Naive B cell (primary cell): ENCODE measurements around the gene OCIAD2. TPM values are rescaled to one million over a fixed set of nuclear protein-coding genes. Genes with fewer than 3 reads are reported as not detected.
"Not testable (repeated sequence)": the region's sequence is repeated elsewhere in the genome, so short reads cannot be mapped to it uniquely, and the experiment has no call there.

Experiments
- ATAC-seq, 2 donors: fragments of 150-1000 bp; cut with Tn5 transposase; 2 replicates each; pipeline ENCODE4 v1.10.0; 2021; ENCODE audit warnings: low read depth in 2 of 2, mild to moderate bottlenecking in 2 of 2, moderate library complexity in 2 of 2
- DNase-seq: peaks from one replicate; pipeline ENCODE4 v3.0.0; 2022
- H3K27ac Mint-ChIP-seq, 6 donors: one replicate each; pipeline ENCODE4 v1.8.0; 2020 to 2022; ENCODE audit warnings: mild to moderate bottlenecking in 6 of 6, mixed read lengths in 6 of 6, moderate library complexity in 5 of 6, inconsistent platforms in 2 of 6
- H3K27me3 Mint-ChIP-seq, 3 donors: one replicate each; pipeline ENCODE4 v1.8.0; 2021 to 2022; ENCODE audit warnings: mixed read lengths in 3 of 3, mild to moderate bottlenecking in 1 of 3
- H3K36me3 Mint-ChIP-seq, 2 donors: one replicate each; pipeline ENCODE4 v1.8.0; 2020 to 2022; ENCODE audit warnings: mixed read lengths in 2 of 2, inconsistent platforms in 1 of 2, mild to moderate bottlenecking in 1 of 2
- H3K4me1 Mint-ChIP-seq, 3 donors: one replicate each; pipeline ENCODE4 v1.8.0; 2020 to 2022; ENCODE audit warnings: mixed read lengths in 3 of 3, inconsistent platforms in 1 of 3, mild to moderate bottlenecking in 1 of 3, moderate library complexity in 1 of 3
- H3K4me3 Mint-ChIP-seq, 8 donors: one replicate each; pipeline ENCODE4 v1.8.0; 2020 to 2022; ENCODE audit warnings: mild to moderate bottlenecking in 8 of 8, mixed read lengths in 8 of 8, moderate library complexity in 8 of 8, inconsistent platforms in 2 of 8
- H3K9me3 Mint-ChIP-seq, 7 donors: one replicate each; pipeline ENCODE4 v1.8.0; 2020 to 2022; ENCODE audit warnings: mixed read lengths in 7 of 7, mild to moderate bottlenecking in 5 of 7, inconsistent platforms in 2 of 7, moderate library complexity in 1 of 7
- polyA plus RNA-seq, 6 donors: library from polyadenylated mRNA; unstranded; fragments of 300-500 nt; fragmentation: Illumina TruSeq; gene quantifications; one replicate each; pipeline ENCODE4 v1.2.3, GENCODE V29; 2021; ENCODE audit warnings: low read depth in 6 of 6

Gene OCIAD2
- polyA plus RNA-seq, 6 donors from 2014 or later, result 156 to 182 (median 166) TPM

DNA sequence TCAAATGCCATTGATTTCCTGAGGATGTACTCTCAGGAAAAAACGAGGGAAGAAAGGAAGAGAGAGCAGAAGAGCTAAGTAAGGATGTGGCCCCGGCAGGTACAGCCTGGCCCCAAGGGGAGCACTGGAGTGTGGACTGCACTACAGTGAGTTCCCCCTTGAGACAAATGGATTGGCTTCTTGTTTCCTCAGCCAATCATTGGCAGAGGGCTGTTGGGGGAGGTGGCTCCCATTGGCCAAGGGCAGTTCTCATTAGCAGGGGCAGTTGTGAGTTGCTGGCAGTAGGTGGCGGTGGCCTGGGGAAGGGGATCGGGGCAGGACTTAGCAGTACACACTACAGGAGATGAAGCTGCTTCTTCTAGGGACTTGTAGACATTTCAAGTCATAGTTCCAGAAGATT, 24.1 kb upstream of the OCIAD2 start:
- H3K27me3 Mint-ChIP-seq, result peaks cover 0 to 12% (median 8%) of the 10 kb centered on the region in 3 donors
- DNase-seq (no peak), ATAC-seq (no peak)
- peak overlapping the region in 1 of 6 donors; percentile 65 for H3K27ac Mint-ChIP-seq
- no peaks in the 10 kb centered on the region for H3K4me1 Mint-ChIP-seq
- peaks cover 3 to 20% (median 5%) of the 10 kb centered on the region in 7 donors for H3K9me3 Mint-ChIP-seq
- H3K36me3 Mint-ChIP-seq, result peaks cover 5 to 7% of the 10 kb centered on the region in 2 donors
- no peak overlapping the region for H3K4me3 Mint-ChIP-seq

DNA sequence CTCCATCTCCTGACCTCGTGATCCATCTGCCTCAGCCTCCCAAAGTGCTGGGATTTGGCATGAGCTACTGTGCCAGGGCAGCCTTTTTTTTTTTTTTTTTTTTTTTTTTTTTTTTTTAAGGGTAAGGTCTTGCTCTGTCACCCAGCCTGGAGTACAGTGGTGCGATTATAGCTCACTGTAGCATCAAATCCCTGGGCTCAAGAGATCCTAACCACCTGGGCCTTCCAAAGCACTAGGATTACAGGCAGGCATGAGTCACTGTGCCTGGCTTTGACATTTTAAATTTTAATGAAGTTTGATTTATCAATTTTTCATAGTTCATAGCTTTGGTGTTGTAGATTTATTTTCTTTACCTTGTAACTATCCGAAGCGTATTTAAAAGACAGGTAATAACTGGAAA, 17.8 kb upstream of the OCIAD2 start:
- Mint-ChIP-seq H3K4me1 (no peaks in the 10 kb centered on the region), H3K9me3 (peaks cover 0 to 9% (median 5%) of the 10 kb centered on the region in 7 donors), H3K27me3 (peaks cover 8 to 11% (median 10%) of the 10 kb centered on the region in 3 donors), H3K36me3 (peaks cover 0 to 2% of the 10 kb centered on the region in 2 donors), H3K27ac (no peak overlapping the region), H3K4me3 (no peak overlapping the region)
- no peak for DNase-seq
- no peak for ATAC-seq

DNA sequence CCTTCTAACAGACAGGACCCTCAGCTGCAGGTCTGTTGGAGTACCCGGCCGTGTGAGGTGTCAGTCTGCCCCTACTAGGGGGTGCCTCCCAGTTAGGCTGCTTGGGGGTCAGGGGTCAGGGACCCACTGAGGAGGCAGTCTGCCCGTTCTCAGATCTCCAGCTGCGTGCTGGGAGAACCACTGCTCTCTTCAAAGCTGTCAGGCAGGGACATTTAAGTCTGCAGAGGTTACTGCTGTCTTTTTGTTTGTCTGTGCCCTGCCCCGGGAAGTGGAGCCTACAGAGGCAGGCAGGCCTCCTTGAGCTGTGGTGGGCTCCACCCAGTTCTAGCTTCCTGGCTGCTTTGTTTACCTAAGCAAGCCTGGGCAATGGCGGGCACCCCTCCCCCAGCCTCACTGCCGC, 16.5 kb upstream of the OCIAD2 start:
- H3K4me3 Mint-ChIP-seq, H3K36me3 Mint-ChIP-seq, H3K4me1 Mint-ChIP-seq, ATAC-seq, H3K27ac Mint-ChIP-seq, DNase-seq, H3K9me3 Mint-ChIP-seq: not testable (repeated sequence)
- H3K27me3 Mint-ChIP-seq, result peaks cover 7 to 11% (median 10%) of the 10 kb centered on the region in 3 donors

DNA sequence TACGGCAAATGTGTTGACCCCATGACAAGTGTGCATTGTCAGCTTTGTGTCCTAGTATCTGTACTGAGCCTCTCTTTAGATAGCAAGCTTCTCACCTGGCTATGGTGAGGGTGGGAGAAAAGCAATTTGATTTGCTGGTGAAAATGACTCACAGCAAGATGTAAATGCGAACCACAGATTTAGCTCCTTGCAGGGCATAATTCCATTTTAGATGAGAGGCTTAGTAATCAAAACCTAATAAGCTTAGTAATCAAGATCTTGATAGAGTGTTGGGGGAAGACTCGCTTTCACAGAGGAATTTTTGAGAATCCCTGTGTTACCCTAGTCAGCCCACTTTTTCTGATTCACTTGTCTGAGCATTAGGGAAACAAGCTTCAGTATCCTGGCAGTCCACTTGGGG, 7.7 kb upstream of the OCIAD2 start:
- H3K4me1 Mint-ChIP-seq, result no peaks in the 10 kb centered on the region

DNA sequence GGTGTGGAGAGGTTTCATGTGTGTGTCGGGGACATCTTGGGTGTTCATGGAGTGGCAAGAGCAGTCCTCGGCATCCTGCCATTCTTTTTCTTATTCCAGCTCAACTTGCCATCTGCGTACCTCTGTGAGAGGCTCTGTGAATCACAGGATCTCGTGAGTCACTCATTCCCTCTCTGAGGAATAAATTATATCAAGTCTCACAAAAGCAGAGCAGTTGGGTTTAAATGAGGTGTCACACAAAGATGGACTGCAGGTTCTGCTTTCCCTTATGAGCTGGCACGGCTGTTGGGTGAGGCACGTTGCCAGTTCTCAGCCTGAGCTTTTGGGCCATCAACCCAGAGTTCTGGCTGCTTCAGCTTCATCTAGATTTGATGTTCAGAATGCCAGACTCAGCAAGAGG, 6.8 kb upstream of the OCIAD2 start:
- H3K4me3 Mint-ChIP-seq, result no peak overlapping the region
- no peak for DNase-seq
- no peaks in the 10 kb centered on the region for H3K36me3 Mint-ChIP-seq
- H3K27ac Mint-ChIP-seq, result no peak overlapping the region
- peaks cover 0 to 3% (median 2%) of the 10 kb centered on the region in 3 donors for H3K4me1 Mint-ChIP-seq
- H3K27me3 Mint-ChIP-seq, result peaks cover 6 to 14% (median 8%) of the 10 kb centered on the region in 3 donors
- H3K9me3 Mint-ChIP-seq, result no peaks in the 10 kb centered on the region
- no peak for ATAC-seq

More for the DNA sequence above, 7.7 kb upstream of the OCIAD2 start:
- Mint-ChIP-seq H3K27ac (no peak overlapping the region), H3K36me3 (no peaks in the 10 kb centered on the region), H3K4me3 (no peak overlapping the region), H3K27me3 (peaks cover 6 to 14% (median 8%) of the 10 kb centered on the region in 3 donors), H3K9me3 (no peaks in the 10 kb centered on the region)
- ATAC-seq (no peak), DNase-seq (no peak)

DNA sequence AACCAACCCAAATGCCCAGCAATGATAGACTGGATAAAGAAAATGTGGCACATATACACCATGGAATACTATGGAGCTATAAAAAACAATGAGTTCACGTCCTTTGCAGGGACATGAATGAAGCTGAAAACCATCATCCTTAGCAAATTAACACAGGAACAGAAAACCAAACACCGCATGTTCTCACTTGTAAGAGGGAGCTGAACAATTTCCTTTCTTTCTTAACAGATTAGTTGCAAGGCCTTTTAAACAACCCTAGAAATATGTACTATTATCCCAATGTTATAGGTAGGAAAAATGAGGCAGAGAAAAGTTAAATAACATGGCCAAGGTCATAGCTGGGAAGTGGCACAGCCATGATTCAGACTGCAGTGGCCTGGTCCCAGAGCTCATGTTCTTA, 5.8 kb upstream of the OCIAD2 start:
- no peaks in the 10 kb centered on the region for H3K9me3 Mint-ChIP-seq
- H3K4me3 Mint-ChIP-seq, result no peak overlapping the region
- peaks cover 6 to 14% (median 8%) of the 10 kb centered on the region in 3 donors for H3K27me3 Mint-ChIP-seq
- H3K36me3 Mint-ChIP-seq, result no peaks in the 10 kb centered on the region
- H3K27ac Mint-ChIP-seq, result no peak overlapping the region
- ATAC-seq, result no peak
- DNase-seq, result no peak
- peaks cover under 1 to 6% (median 4%) of the 10 kb centered on the region in 3 donors for H3K4me1 Mint-ChIP-seq

DNA sequence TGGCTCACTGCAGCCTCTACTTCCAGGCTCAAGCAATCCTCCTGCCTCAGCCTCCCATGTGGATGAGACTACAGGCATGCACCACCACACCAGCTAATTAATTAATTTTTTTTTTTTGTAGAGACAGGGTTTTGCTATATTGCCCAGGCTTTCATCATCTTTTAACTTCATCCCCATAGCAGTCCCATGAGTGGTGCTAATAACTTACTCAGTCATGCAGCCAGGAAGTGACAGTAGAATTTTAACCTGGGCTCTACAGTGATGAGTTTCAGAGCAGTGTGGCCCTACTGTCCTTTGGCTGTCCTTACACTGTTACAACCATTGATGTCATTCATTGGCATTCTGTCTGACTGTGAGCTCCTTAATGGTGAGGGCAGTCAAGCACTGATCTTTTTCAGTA, 3.9 kb upstream of the OCIAD2 start:
- peaks cover 5 to 8% (median 6%) of the 10 kb centered on the region in 3 donors for H3K27me3 Mint-ChIP-seq
- H3K4me1 Mint-ChIP-seq, result peaks cover 14 to 22% (median 17%) of the 10 kb centered on the region in 3 donors
- no peak overlapping the region for H3K4me3 Mint-ChIP-seq
- DNase-seq (no peak), ATAC-seq (no peak)
- no peak overlapping the region for H3K27ac Mint-ChIP-seq
- peaks cover 0 to 8% of the 10 kb centered on the region in 2 donors for H3K36me3 Mint-ChIP-seq
- H3K9me3 Mint-ChIP-seq, result no peaks in the 10 kb centered on the region

DNA sequence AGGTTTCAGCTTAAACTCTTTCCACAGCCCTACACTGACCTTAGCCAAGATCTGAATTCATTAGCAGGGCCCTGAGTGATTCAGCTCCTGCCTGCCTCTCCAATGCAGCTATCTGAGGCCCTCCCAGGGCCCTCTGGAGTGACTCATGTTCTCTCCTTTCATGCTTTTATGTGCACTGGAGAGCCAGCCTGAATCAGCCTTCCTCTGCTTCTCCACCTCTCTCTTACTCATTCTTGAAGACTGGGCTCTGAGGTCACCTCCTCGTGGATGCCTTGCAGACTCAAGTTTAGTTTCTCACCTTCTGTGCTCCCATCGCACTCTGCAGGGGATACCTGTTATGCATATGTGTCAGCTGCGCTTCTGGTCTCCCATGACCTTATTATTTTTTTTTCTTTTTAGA, 3.1 kb upstream of the OCIAD2 start:
- ATAC-seq, result no peak
- H3K4me1 Mint-ChIP-seq, result peaks cover 22 to 30% (median 25%) of the 10 kb centered on the region in 3 donors
- peaks cover 0 to 8% of the 10 kb centered on the region in 2 donors for H3K36me3 Mint-ChIP-seq
- H3K27ac Mint-ChIP-seq, result no peak overlapping the region
- no peaks in the 10 kb centered on the region for H3K9me3 Mint-ChIP-seq
- no peak overlapping the region for H3K4me3 Mint-ChIP-seq
- DNase-seq, result no peak
- H3K27me3 Mint-ChIP-seq, result peaks cover 5 to 8% (median 6%) of the 10 kb centered on the region in 3 donors

DNA sequence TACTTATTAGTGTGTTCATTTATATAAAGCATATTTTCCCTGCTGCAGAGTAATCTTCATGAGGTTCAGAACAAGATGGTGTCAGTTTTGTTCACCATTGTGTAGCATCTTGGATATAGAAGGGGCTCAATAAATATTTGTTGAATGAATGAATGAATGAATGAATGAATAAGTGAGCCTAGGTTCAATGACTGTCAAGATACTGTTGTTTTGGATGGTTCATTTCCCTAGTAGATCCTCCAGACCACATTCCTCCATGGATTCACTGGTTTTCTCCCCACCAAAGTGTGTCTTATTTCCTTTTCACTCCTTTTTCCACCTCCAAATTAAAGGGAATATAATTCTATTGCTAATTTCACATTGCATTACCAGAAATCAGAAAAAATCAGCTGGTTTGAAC, 2.1 kb upstream of the OCIAD2 start:
- Mint-ChIP-seq H3K4me1 (peaks cover 26 to 35% (median 28%) of the 10 kb centered on the region in 3 donors), H3K27me3 (peaks cover 5 to 8% (median 6%) of the 10 kb centered on the region in 3 donors), H3K27ac (peak overlapping the region in 3 of 6 donors; percentile 56 to 85 (median 83)), H3K9me3 (no peaks in the 10 kb centered on the region), H3K4me3 (peak overlapping the region in 3 of 8 donors; percentile 12 to 72 (median 71)), H3K36me3 (peaks cover 0 to 8% of the 10 kb centered on the region in 2 donors)
- ATAC-seq (no peak), DNase-seq (no peak)

DNA sequence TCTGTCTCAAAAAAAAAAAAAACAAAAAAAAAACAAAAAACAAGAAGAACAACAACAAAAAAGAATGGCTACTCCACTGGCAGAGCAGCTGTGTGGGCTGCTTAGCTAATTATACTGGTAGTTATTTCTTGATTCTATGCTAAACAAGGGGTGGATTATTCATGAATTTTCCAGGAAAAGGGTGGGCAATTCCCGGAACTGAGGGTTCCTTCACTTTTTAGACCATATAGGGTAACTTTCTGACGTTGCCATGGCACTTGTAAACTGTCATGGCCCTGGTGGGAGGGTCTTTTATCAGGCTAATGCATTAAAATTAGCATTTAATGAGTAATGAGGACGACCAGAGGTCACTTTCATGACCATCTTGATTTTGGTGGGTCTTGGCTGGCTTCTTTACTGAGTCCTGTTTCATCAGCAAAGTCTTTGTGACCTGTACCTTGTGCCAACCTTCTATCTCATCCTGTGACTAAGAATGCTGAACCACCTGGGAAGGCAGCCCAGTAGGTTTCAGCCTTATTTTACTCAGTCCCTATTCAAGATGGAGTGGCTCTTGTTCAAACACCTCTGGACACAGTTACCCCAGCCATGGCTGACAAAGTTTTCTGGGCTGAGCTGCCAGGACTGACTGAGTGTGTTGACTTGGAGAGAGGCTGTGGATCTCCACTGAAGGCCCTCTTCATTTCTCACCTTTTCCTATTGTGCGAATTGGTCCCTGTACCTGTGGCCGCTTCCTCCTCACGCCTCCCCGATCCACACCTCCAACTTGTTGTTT, 1.3 kb upstream of the OCIAD2 start:
- Mint-ChIP-seq H3K27ac (peak overlapping the region in 4 of 6 donors; percentile 56 to 97 (median 84)), H3K36me3 (peaks cover 0 to 11% of the 10 kb centered on the region in 2 donors), H3K9me3 (no peaks in the 10 kb centered on the region), H3K4me3 (peak overlapping the region in 7 of 8 donors; percentile 12 to 94 (median 59)), H3K27me3 (peaks cover 5 to 6% (median 6%) of the 10 kb centered on the region in 3 donors), H3K4me1 (peaks cover 26 to 35% (median 30%) of the 10 kb centered on the region in 3 donors)
- DNase-seq (no peak), ATAC-seq (no peak)

DNA sequence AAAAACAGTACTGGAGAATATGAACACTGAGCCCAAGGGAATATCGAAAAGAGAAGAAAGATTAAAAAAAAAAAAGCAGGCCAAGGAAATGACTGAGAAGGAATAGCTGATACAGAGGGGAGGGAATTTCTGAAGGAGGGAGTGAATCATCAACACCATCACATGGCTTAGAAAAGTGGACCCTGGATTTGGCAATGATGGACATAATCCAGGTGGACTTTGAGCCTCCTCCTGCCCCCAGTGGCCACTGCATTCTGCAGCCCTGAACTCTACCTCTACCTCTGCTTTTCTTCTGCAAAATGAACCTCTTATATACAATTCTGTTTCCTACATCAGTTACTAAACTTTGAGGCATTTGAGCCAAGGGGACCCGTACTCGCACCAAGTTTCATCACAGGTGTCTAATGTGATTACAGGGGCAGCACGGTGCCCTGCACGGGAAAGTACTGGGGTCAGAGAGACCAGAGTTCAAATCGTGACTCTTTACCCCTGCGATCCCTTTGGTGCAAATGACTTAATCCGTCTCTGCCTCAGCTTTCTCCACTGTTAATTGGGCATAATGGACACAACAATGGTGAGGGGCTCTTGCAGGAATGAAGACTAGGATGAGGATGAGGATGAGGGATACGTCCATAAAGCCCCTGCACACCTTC, 1.1 kb downstream of the OCIAD2 start:
- Mint-ChIP-seq H3K27me3 (no peaks in the 10 kb centered on the region), H3K9me3 (no peaks in the 10 kb centered on the region), H3K4me1 (peaks cover 35 to 36% (median 35%) of the 10 kb centered on the region in 3 donors), H3K36me3 (peaks cover 4 to 22% of the 10 kb centered on the region in 2 donors), H3K4me3 (peak overlapping the region; percentile 86 to 96 (median 90)), H3K27ac (peak overlapping the region; percentile 7 to 93 (median 90))
- no peak for DNase-seq
- no peak for ATAC-seq

DNA sequence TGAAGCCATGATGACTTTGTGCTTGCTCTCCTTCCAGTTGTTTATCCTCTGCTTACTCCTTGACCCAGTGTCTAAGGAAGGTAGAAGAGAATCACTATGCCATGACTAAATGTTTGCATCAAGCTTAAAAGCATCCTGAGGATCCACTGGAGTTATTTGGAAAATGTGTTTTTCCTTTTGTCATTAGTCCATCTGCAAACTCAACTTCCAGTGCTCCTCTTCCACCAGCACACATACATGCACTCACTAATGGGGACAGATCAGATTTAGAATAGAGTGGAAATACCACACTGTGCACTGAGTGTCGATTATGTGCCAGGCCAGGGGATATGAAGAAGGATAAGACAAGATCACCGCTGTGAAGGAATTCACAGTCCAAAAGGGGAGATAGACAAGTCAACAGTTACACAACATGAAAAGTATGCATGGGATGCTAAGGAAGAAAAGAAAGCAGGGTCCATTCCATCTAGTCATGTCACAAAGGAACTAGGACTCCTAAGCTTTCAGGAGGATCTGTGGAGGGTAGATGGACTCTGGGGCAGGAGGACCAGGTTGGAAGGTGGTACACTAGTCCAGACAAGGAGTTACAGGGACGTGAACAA, 1.9 kb downstream of the OCIAD2 start:
- no peaks in the 10 kb centered on the region for H3K27me3 Mint-ChIP-seq
- peaks cover 7 to 22% of the 10 kb centered on the region in 2 donors for H3K36me3 Mint-ChIP-seq
- ATAC-seq (no peak), DNase-seq (no peak)
- H3K27ac Mint-ChIP-seq, result peak overlapping the region; percentile 2 to 93 (median 38)
- no peaks in the 10 kb centered on the region for H3K9me3 Mint-ChIP-seq
- H3K4me3 Mint-ChIP-seq, result peak overlapping the region; percentile 58 to 94 (median 90)
- peaks cover 38 to 42% (median 40%) of the 10 kb centered on the region in 3 donors for H3K4me1 Mint-ChIP-seq

DNA sequence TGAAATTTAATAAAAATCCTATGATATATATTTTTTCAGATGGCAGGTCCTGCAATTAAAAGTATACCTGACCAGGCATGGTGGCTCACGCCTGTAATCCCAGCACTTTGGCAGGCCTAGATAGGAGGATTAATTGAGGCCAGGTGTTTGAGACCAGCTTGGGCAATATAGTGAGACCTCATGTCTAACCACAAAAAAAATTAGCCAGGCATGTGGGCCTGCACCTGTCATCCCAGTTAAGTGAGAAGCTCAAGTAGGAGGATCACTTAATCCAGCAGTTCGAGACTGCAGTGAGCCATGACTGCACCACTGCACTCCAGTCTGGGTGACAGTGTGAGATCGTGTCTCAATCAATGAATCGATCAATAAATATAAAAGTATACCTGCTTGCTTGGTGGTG, 2.5 kb downstream of the OCIAD2 start:
- DNase-seq (no peak), ATAC-seq (no peak)
- no peaks in the 10 kb centered on the region for H3K9me3 Mint-ChIP-seq
- peak overlapping the region in 2 of 6 donors; percentile 44 to 93 for H3K27ac Mint-ChIP-seq
- H3K4me3 Mint-ChIP-seq, result peak overlapping the region in 1 of 8 donors; percentile 59
- H3K27me3 Mint-ChIP-seq, result no peaks in the 10 kb centered on the region
- peaks cover 12 to 22% of the 10 kb centered on the region in 2 donors for H3K36me3 Mint-ChIP-seq
- H3K4me1 Mint-ChIP-seq, result peaks cover 44 to 48% (median 45%) of the 10 kb centered on the region in 3 donors
